Breast epithelium (tissue), 3 donors: ENCODE measurements around the gene NCAM2.

Source experiments
- POLR2A ChIP-seq: fragments of 450-650 bp; IDR thresholded peaks from one replicate; pipeline ENCODE4 v1.6.1; 2016; ENCODE audit warnings: antibody characterized with exemption, mild to moderate bottlenecking, moderate library complexity
- POLR2AphosphoS5 ChIP-seq, 3 donors: sonication (generic); formaldehyde crosslinking; IDR thresholded peaks; one replicate each; pipeline ENCODE4 v1.6.1; 2017; ENCODE audit warnings: antibody characterized with exemption in 3 of 3

DNA sequence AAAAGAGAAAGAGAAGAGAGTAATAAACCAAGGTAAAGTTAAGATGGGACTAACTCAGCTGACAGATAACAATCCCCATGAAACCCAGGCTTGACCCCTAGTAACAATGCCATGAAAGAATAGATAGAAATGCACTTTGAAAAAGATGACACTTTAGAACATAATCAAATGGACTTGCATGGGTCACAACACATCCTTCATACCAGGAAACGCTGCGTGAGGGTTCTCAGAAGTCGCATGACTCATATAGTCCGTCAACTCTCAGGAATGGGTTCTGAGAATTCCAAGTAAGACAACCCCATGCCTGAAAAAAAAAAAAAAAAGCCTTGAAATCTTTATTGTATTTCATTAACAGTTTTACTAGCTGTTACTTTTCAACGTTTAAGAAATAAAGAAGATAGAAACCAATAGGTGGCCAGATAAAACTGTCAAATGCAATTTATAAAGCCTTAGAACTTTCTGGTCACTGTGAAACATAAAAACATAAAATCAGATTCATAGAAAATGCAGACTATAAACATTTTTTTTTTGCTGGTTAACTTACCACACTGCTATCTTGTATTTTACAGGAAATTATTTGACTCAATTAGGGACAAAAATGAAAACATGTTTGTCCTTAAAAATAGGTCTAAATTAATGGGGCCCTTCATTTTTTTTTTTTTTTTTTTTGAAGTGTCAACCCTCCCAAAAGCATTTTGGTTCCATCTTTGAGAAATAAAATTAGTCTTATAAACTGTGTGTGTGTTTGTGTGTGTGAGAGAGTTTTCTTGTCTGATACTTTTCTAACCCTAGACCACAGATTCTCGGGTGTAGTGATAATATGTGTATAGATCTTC lies 202.1 kb downstream of the NCAM2 start:
- TF ChIP-seq POLR2A = no peak
- TF ChIP-seq POLR2AphosphoS5 (IDR thresholded peaks at IDR 0.05) = no peak
